ENCODE measurements around the gene IRAK2.
"Not testable (repeated sequence)": the region's sequence is repeated elsewhere in the genome, so short reads cannot be mapped to it uniquely, and the experiment has no call there.

The IRAK2 gene

GRCh38 chr3:10162185-10162584 lies 2.5 kb upstream of the IRAK2 start:
- DNase-seq: peak; percentile 20

- not testable (repeated sequence) for DNase-seq
These were observed 546 bp upstream of the IRAK2 start for GRCh38 chr3:10164201-10164545.

- no peak for DNase-seq
These were observed 1.5 kb downstream of the IRAK2 start for GRCh38 chr3:10166213-10166604.

GRCh38 chr3:10169000-10169496 lies 4.3 kb downstream of the IRAK2 start:
- no peak for DNase-seq

- no peak for DNase-seq
These were observed 6.3 kb downstream of the IRAK2 start for GRCh38 chr3:10170915-10171478.

- DNase-seq: no peak
These were observed 8.6 kb downstream of the IRAK2 start for GRCh38 chr3:10173095-10173925.

GRCh38 chr3:10173926-10174435 lies 9.3 kb downstream of the IRAK2 start:
- no peak for DNase-seq

- DNase-seq: not testable (repeated sequence)
These were observed 10.6 kb downstream of the IRAK2 start for GRCh38 chr3:10175334-10175733.

- not testable (repeated sequence) for DNase-seq
These were observed 11.4 kb downstream of the IRAK2 start for GRCh38 chr3:10176150-10176549.

GRCh38 chr3:10177737-10178136 lies 13.0 kb downstream of the IRAK2 start:
- no peak for DNase-seq

- no peak for DNase-seq
These were observed 14.2 kb downstream of the IRAK2 start for GRCh38 chr3:10178892-10179291.

- no peak for DNase-seq
These were observed 15.6 kb downstream of the IRAK2 start for GRCh38 chr3:10180289-10180688.

- no peak for DNase-seq
These were observed 16.1 kb downstream of the IRAK2 start for GRCh38 chr3:10180738-10181295.

- DNase-seq: no peak
These were observed 18.2 kb downstream of the IRAK2 start for GRCh38 chr3:10182950-10183349.

GRCh38 chr3:10184250-10184649 lies 19.5 kb downstream of the IRAK2 start:
- DNase-seq: no peak

GRCh38 chr3:10185804-10186762 lies 21.4 kb downstream of the IRAK2 start:
- no peak for DNase-seq

- DNase-seq: no peak
These were observed 22.7 kb downstream of the IRAK2 start for GRCh38 chr3:10187290-10187876.

- no peak for DNase-seq
These were observed 23.2 kb downstream of the IRAK2 start for GRCh38 chr3:10187944-10188343.

GRCh38 chr3:10188804-10189556 lies 24.3 kb downstream of the IRAK2 start:
- no peak for DNase-seq

GRCh38 chr3:10189557-10190354 lies 25.0 kb downstream of the IRAK2 start:
- peak; percentile 96 for DNase-seq

Measured in RPMI8226 (cell line).